ENCODE measurements around the gene C1orf232.

DNA sequence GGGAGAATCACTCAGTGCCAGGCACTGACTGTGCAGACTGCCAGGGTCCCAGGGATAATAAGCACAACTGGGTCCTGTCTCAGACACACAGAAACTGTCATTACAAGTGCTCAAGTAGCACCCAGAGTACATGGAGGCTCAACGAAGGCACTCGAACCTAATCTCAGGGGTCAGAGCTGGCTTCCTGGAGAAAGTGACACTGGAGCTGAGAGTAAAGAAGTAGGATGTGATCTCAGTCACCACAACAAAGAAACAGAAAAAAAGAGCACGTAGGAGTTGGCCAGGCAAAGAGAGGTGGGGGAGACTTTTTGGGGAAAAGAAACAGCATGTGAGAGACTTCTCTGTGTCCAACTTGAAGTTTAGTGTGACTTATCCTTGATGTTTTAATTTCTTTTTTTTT lies 23.0 kb upstream of the C1orf232 start:
- TF ChIP-seq EZH2 (IDR thresholded peaks at IDR 0.05) (no peak), POLR2AphosphoS5 (IDR thresholded peaks at IDR 0.05; ENCODE audit: borderline replicate concordance, low read depth, low read length) (no peak), FOXP2 (optimal IDR thresholded peaks at IDR 0.05; ENCODE audit: control extremely low read depth, extremely low read length, insufficient read depth) (no peak)
